Measurements from ENCODE around the gene CCR3.

DNA sequence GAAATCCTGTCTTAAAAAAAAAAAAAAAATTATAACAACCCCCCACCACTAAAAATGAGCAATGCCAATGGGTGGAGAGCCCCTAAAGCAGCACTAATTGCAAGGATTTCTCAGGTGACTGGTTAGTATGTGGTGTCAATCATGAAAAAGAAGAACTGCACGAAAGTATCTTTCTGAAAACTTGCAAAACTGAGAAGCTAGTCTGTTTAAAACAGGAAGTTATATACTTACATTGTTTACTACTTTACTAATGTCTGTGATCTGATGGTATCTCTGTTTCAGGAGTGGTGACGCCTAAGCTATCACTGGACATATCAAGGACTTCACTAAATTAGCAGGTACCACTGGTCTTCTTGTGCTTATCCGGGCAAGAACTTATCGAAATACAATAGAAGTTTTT is at the start of gene CCR3:
- no peak for TF ChIP-seq POLR2A (IDR thresholded peaks at IDR 0.05)
- TF ChIP-seq, protein P1, sequence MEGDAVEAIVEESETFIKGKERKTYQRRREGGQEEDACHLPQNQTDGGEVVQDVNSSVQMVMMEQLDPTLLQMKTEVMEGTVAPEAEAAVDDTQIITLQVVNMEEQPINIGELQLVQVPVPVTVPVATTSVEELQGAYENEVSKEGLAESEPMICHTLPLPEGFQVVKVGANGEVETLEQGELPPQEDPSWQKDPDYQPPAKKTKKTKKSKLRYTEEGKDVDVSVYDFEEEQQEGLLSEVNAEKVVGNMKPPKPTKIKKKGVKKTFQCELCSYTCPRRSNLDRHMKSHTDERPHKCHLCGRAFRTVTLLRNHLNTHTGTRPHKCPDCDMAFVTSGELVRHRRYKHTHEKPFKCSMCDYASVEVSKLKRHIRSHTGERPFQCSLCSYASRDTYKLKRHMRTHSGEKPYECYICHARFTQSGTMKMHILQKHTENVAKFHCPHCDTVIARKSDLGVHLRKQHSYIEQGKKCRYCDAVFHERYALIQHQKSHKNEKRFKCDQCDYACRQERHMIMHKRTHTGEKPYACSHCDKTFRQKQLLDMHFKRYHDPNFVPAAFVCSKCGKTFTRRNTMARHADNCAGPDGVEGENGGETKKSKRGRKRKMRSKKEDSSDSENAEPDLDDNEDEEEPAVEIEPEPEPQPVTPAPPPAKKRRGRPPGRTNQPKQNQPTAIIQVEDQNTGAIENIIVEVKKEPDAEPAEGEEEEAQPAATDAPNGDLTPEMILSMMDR (IDR thresholded peaks at IDR 0.05): no peak
- TF ChIP-seq EP300 (IDR thresholded peaks at IDR 0.05): no peak
- TF ChIP-seq POLR2AphosphoS5 (IDR thresholded peaks at IDR 0.05): no peak

Measured in gastroesophageal sphincter (tissue), 3 donors.